SW480 (cell line): ENCODE measurements around the gene KY.

Experiments used
- DNase-seq: peaks from one replicate; pipeline ENCODE4 v3.0.0-alpha.2; 2016; ENCODE audit warnings: low spot score

The KY gene

GRCh38 chr3:134650431-134651346, at the start of gene KY:
KY (minus strand) TSS chr3:134651022; CDS start chr3:134650960, 62 bp downstream.
- DNase-seq: no peak

GRCh38 chr3:134699721-134700120, 48.9 kb upstream of the KY start:
- no peak for DNase-seq

- no peak for DNase-seq
Measured at GRCh38 chr3:134699141-134699711, 48.4 kb upstream of the KY start.

- DNase-seq: no peak
Measured at GRCh38 chr3:134697830-134698689, 47.2 kb upstream of the KY start.

GRCh38 chr3:134696155-134696554, 45.3 kb upstream of the KY start:
- no peak for DNase-seq

- no peak for DNase-seq
Measured at GRCh38 chr3:134694946-134695543, 44.2 kb upstream of the KY start.

GRCh38 chr3:134694466-134694865, 43.6 kb upstream of the KY start:
- DNase-seq: no peak

- no peak for DNase-seq
Measured at GRCh38 chr3:134693804-134694203, 43.0 kb upstream of the KY start.

- no peak for DNase-seq
Measured at GRCh38 chr3:134693226-134693625, 42.4 kb upstream of the KY start.

- no peak for DNase-seq
Measured at GRCh38 chr3:134690226-134690625, 39.4 kb upstream of the KY start.

- DNase-seq: no peak
Measured at GRCh38 chr3:134687642-134688041, 36.8 kb upstream of the KY start.

- DNase-seq: no peak
Measured at GRCh38 chr3:134685929-134686802, 35.3 kb upstream of the KY start.

GRCh38 chr3:134682196-134682880, 31.5 kb upstream of the KY start:
- DNase-seq: no peak

- no peak for DNase-seq
Measured at GRCh38 chr3:134681522-134681900, 30.7 kb upstream of the KY start.

GRCh38 chr3:134680796-134681521, 30.1 kb upstream of the KY start:
- no peak for DNase-seq

GRCh38 chr3:134677987-134678308, 27.1 kb upstream of the KY start:
- no peak for DNase-seq

GRCh38 chr3:134677196-134677986, 26.6 kb upstream of the KY start:
- DNase-seq: no peak

- no peak for DNase-seq
Measured at GRCh38 chr3:134675726-134676256, 25.0 kb upstream of the KY start.

GRCh38 chr3:134672571-134672970, 21.7 kb upstream of the KY start:
- DNase-seq: no peak
